ENCODE results near the gene KLHL18. TPM values are rescaled to one million over a fixed set of nuclear protein-coding genes. Genes with fewer than 3 reads are reported as not detected.

The KLHL18 gene
- polyA plus RNA-seq, 1 donor from 2014 or later: 37.0 TPM

- Histone ChIP-seq H3K79me2 (replicated peaks; ENCODE audit: insufficient read depth, low read length) (no peaks in the 10 kb centered on the region), H3K27me3 (ENCODE audit: insufficient read depth, low read depth, low read length) (no peaks in the 10 kb centered on the region), H3K9me2 (ENCODE audit: insufficient read depth, low read length) (no peaks in the 10 kb centered on the region), H3F3A (ENCODE audit: insufficient read depth, low read length, poor library complexity, severe bottlenecking) (no peaks in the 10 kb centered on the region), H3K9ac (ENCODE audit: low read length) (no peak overlapping the region), H3K9me3 (ENCODE audit: low read length) (no peaks in the 10 kb centered on the region), H4K20me1 (ENCODE audit: insufficient read depth) (no peaks in the 10 kb centered on the region), H3K36me3 (ENCODE audit: insufficient read depth, low read length) (no peaks in the 10 kb centered on the region), H3K4me2 (ENCODE audit: low read length) (no peak overlapping the region), H2AFZ (ENCODE audit: low read depth, low read length) (no peak overlapping the region), H3K27ac (ENCODE audit: low read length) (no peak overlapping the region), H3K4me3 (ENCODE audit: low read length) (no peak overlapping the region)
- no peak for TF ChIP-seq MXI1 (conservative IDR thresholded peaks at IDR 0.05; ENCODE audit: poor library complexity, severe bottlenecking)
- TF ChIP-seq TAF1 (IDR thresholded peaks at IDR 0.05; ENCODE audit: low read depth): no peak
- TF ChIP-seq EP300 (conservative IDR thresholded peaks at IDR 0.05; ENCODE audit: poor library complexity, severe bottlenecking): no peak
- TF ChIP-seq EZH2 (IDR thresholded peaks at IDR 0.05; ENCODE audit: borderline replicate concordance, insufficient read depth, low read length, poor library complexity, severe bottlenecking): no peak
- TF ChIP-seq REST (IDR thresholded peaks at IDR 0.05; ENCODE audit: borderline replicate concordance): no peak
- TF ChIP-seq RAD21 (conservative IDR thresholded peaks at IDR 0.05): no peak
- TF ChIP-seq POLR2AphosphoS5 (IDR thresholded peaks at IDR 0.05): no peak
- no peak for TF ChIP-seq CTCF (IDR thresholded peaks at IDR 0.05; ENCODE audit: poor library complexity, severe bottlenecking)
- TF ChIP-seq SMC3 (conservative IDR thresholded peaks at IDR 0.05; ENCODE audit: poor library complexity): no peak
Measured at GRCh38 chr3:47342812-47343211, 60.1 kb downstream of the KLHL18 start.

GRCh38 chr3:47343471-47343971 is 60.8 kb downstream of the KLHL18 start:
- no peaks in the 10 kb centered on the region for H3K27me3 ChIP-seq (ENCODE audit: insufficient read depth, low read depth, low read length)
- H3K4me2 ChIP-seq (ENCODE audit: low read length): no peak overlapping the region
- no peaks in the 10 kb centered on the region for H3F3A ChIP-seq (ENCODE audit: insufficient read depth, low read length, poor library complexity, severe bottlenecking)
- no peak overlapping the region for H2AFZ ChIP-seq (ENCODE audit: low read depth, low read length)
- H3K4me3 ChIP-seq (ENCODE audit: low read length): no peak overlapping the region
- H3K79me2 ChIP-seq (replicated peaks; ENCODE audit: insufficient read depth, low read length): no peaks in the 10 kb centered on the region
- H3K9me2 ChIP-seq (ENCODE audit: insufficient read depth, low read length): no peaks in the 10 kb centered on the region
- no peaks in the 10 kb centered on the region for H3K36me3 ChIP-seq (ENCODE audit: insufficient read depth, low read length)
- no peak overlapping the region for H3K27ac ChIP-seq (ENCODE audit: low read length)
- no peak overlapping the region for H3K9ac ChIP-seq (ENCODE audit: low read length)
- no peaks in the 10 kb centered on the region for H4K20me1 ChIP-seq (ENCODE audit: insufficient read depth)
- no peaks in the 10 kb centered on the region for H3K9me3 ChIP-seq (ENCODE audit: low read length)
- no peak for TF ChIP-seq EZH2 (IDR thresholded peaks at IDR 0.05; ENCODE audit: borderline replicate concordance, insufficient read depth, low read length, poor library complexity, severe bottlenecking)
- TF ChIP-seq POLR2AphosphoS5 (IDR thresholded peaks at IDR 0.05): no peak
- no peak for TF ChIP-seq SMC3 (conservative IDR thresholded peaks at IDR 0.05; ENCODE audit: poor library complexity)
- TF ChIP-seq MXI1 (conservative IDR thresholded peaks at IDR 0.05; ENCODE audit: poor library complexity, severe bottlenecking): no peak
- no peak for TF ChIP-seq RAD21 (conservative IDR thresholded peaks at IDR 0.05)
- TF ChIP-seq TAF1 (IDR thresholded peaks at IDR 0.05; ENCODE audit: low read depth): no peak
- TF ChIP-seq REST (IDR thresholded peaks at IDR 0.05; ENCODE audit: borderline replicate concordance): no peak
- TF ChIP-seq EP300 (conservative IDR thresholded peaks at IDR 0.05; ENCODE audit: poor library complexity, severe bottlenecking): no peak
- no peak for TF ChIP-seq CTCF (IDR thresholded peaks at IDR 0.05; ENCODE audit: poor library complexity, severe bottlenecking)
